HG02885 (cell line): ENCODE results near the gene CENPT.

Experiments
- ATAC-seq: cut with Tn5 transposase; IDR thresholded peaks from one replicate; pipeline ENCODE4 v1.9.1; 2021; ENCODE audit warnings: mild to moderate bottlenecking; ENCODE audit not compliant: unreplicated experiment, poor library complexity

Gene CENPT

DNA sequence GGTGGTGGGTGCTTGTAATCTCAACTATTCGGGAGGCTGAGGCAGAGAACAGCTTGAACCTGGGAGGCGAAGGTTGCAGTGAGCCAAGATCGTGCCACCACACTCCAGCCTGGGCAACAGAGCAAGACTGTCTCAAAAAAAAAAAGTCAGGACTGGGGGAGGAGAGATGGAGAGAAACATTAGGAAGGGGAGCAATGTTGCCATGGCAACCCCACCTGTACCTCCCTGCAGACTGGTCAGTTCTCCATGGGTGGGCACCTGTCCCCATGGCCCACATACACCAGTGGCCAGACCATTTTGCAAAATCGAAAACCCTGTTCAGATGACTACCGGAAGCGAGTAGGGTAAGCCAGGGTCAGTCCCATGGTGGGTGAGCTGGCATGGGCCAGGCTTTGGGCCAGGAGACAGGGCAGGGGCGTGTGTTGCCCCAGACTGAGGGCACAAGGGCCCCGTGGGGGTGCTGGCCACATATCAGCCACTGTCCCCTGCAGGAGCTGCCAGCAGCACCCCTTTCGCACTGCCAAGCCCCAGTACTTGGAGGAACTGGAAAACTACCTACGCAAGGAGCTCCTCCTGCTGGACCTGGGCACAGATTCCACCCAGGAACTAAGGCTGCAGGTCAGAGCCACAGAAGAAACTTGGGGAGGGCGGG is 26.8 kb downstream of the CENPT start:
- ATAC-seq, result no peak

DNA sequence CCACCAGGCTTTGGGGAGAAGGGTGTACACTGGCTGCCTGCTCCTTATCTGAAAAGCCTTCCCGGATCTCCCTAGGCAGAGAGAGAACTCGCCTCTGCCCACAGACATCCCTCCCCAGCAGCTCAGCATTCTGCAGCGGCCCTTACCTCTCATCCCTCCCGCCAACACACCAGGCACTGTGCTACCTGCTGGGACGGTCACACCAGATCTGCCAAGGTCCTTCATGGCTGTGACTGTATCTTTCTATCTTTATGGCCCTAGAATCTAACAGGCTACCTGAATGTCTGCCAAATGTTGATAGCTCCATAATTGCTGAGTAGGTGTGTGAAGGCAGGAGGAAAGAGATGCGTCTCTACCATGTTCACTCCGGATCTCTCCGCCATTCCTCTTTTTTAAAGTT is 32.9 kb downstream of the CENPT start:
- ATAC-seq, result no peak

DNA sequence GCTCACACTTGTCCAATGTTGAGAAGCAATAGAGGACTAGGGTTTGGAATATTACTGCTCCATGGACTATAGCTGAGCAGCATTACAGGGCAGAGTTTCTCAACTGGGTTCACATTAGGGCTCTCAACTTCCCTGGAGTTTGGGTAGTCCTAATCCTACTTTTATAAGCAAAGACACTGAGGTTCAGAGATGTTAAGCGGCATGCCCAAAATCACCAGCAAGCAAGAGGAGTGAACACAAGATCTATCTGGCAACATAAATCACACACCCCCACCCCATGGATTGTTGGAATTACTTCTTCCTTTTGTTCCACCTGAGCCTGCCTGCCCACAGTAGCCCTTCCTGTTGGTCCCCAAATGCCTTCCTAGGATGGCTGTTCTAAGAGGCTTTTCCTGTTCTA is 35.6 kb downstream of the CENPT start:
- ATAC-seq, result no peak

DNA sequence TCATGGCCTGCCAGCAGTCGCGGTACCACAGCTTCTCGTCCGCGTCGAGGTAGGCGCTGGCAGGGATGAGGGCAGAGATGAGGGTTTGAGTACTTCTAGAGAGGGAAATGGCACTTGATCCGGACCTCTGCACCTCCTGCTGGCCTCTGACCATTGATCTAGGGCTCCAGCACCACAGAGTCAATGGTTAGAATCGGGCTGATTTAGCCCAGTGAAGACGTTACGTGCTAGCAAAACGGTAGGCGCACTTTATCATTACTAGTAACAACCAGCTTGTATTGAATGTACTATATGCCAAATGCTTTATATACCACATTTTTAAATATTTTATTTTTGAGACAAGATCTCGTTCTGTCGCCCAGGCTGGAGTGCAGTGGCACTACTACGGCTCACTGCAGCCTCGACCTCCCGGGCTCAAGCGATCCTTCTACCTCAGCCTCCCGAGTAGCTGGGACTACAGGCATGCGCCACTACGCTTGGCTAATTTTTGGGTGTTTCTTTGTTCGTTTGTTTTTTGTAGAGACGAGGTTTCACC is 40.3 kb downstream of the CENPT start:
- ATAC-seq, result peak; percentile 3

DNA sequence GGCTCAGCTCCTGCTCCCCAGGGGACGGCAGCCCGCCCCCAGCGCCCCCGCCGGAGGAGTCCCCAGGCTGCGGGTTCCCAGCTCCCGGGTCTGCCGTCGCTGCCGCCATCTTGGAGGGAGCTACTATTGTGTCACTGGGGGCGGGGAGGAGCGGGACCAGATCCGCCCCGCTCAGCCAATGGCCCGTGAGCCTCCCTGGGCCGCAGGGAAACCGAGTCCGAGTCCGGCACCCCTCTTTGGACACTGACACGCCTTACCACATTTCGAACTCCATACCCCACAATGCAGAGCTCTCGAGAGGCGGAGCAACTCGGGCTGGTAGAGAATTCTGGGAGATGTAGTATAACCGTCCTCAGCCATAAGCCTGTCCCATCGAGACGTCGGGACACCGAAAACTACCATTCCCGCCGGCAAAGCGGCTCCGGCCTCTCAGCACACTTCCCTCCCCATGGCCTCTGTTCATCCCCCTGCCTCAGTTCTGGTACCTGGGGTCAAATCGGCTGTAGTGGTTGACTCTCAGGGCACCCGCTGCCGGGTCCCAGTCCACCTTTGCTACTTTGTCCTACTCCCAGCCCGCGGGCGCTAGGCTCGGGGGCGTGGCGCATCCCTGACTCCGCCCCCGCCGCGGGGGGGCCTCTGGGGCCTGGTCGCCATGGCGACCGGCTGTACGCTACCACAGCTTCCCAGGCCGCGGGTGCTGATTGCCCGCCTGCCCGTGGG is 40.9 kb downstream of the CENPT start, which contains the start of the genes RANBP10 and TSNAXIP1:
TSS of gene RANBP10 (minus strand) at position 133 of the 720 bp plus-strand sequence. CDS start at position 109, 24 bp downstream.
TSS of gene TSNAXIP1 (plus strand) at position 462 of the 720 bp plus-strand sequence. CDS start 261 bp downstream, outside the sequence.
- ATAC-seq, result peak; percentile 92

DNA sequence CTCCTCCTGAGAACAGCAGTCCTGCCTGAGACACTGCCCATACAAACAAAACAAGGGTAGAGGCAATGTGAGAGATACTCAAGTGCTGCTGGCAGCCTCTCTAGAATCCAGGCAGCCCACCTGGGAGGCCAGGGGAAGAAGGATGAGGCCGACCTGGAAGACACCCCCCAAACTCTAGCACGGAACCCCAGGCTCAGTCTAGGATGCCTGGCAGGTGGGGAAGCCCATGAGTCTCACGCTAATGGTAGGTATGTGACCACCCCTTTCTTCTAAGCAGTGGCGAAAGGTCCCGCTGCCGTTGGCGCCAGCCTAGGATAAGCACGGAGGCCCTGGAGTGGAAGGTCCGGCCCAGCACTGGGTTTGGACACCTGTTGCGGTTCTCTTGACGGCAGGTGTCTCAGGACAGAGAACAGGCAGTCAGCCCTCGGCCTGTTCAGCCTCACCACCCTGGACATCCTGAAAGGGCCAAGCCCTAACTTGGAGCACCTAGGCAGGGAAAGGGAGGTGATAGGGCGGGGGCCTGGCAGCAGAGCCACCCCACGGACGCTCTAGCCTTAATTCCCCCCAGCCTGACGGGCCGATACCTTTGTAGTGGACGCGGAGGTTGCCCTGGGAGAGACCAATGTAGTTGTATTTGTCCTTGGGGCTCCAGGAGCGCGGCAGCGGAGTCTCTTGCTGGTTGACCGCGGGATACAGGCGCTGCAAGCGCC is 41.6 kb downstream of the CENPT start:
- ATAC-seq, result no peak

DNA sequence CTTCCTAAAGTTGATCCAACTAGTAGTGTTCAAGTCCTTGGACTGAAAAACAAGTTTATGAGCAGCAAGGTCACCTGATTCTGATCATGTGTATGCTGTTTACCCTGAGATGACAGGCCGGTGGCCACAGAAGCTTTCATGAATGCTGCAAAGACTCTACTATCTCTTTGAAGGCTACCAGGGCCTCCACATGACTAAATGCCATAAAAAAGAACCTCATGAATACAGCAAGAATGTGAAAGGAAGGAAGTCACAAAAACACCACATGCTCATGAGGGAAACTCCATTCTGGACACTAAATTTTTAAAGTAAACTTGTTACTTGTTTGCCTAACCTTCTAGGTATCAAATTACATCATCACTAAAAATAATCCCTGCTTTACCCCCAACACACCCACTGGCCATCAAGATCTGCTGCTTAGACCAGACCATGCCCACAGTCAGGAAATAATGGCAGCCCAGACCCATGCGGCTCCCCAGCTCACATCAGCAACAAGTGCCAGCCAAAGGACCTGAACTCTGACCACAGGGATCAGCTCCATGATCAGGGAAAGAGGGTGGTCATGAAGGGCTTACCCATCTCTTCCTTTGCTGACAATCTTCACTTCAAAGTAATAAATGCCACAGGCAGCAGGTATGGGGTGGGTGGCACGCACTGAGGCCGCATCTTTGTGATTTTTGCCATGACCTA is 42.5 kb downstream of the CENPT start:
- ATAC-seq, result no peak

DNA sequence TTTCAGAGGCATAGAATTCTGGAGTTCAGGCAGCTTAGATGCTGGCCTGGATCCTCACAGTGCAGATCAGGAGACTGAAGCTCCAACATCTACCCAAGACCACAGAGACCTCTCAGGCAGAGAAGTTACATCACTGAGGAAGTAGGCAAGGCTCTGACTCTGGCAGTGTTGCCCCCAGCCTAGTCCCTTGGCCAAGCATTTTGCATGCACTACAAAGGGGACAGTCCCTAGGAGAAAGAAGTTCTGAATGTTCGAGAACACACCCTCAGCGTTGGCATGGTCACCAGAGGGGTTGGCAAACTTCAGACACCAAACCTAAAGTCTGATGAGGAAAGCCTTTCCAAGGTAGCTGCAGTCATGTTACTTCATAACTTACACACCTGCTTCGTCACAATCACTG is 43.6 kb downstream of the CENPT start:
- no peak for ATAC-seq

DNA sequence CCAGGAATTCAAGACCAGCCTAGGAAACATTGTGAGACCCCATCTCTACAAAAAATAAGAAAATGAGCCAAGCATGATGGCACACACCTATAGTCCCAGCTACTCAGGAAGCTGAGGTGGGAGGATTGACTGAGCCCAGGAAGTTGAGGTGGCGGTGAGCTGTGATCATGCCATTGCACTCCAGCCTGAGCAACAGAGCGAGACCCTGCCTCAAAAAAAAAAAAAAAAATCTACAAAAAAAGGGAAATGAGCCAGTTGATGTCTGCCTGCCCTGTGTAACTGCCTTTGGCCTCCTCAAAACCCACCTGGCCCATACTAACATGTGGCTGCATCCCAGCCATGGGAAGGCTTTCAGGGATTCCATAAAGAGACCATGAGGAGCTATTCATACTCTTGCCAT is 45.6 kb downstream of the CENPT start:
- ATAC-seq, result no peak

DNA sequence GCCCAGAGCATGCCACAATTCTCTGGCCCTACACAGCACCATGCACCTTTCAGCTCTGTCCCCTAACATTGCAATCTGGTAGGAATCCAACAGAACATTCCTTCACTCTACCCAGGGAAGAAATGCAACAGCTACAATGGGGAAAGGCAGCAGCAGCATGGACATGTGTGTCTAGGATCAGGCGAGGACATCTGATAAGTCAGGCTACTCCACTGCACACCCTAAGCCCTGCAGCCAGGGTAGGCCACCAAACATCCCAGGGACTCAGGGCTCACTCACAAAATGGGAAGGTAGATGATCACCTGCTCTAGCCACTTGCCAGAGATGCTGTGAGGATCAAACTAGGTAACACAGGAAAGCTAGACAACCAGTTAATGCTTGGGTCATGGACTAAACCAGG is 46.3 kb downstream of the CENPT start:
- no peak for ATAC-seq

DNA sequence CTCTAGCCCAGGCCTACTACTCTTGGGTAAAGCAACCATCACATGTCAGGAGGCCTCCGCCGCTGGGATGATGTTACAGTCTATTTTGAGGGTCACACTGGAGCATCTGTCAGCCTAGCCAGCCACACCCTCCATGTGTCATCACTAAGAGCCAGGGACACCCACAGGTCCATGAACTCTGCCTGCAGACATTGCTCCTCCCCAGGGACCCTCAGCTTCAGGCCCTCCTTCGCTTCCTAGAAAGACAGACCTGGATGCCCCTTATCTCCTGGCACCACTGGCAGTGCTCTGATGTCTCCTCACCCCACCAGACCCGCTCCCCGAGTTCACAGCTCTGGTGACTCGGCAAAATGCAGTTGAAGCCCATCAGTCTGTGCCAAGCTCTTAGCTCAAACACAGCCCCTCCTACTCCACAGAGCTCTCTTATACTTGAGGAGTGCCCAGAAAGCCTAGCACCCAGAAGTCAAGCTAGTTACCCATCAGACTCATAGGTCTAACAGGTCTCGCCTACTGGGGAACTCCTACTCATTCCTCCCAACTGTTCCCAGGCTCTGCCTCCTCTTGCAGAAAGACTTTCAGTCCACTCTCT is 47.1 kb downstream of the CENPT start:
- no peak for ATAC-seq

DNA sequence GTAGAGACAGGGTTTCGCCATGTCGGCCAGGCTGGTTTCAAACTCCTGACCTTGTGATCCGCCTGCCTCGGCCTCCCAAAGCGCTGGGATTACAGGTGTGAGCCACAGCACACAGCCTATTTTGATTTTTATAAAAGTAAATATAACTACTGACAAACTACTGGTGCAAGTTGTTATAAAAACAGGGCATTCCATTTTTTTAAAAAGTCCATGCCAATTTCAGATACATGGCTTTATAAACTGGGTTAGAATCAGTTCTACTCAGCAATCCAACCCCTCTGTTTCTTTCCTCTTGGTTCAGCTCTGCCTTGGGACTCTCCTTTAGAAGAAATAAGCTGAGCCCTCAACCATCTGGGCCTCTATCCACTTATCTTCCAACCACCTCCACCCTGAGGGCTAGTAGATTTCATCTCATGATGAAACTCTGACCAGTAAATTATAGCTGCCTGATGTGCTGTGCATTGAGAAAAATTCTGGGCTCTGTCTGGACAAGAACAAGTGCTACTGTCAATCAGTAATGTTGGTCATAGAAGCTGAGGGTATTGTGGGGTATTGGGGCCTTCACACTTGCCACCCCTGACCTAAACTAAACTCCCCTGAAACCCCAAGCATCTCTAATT is 51.3 kb downstream of the CENPT start:
- ATAC-seq, result no peak

DNA sequence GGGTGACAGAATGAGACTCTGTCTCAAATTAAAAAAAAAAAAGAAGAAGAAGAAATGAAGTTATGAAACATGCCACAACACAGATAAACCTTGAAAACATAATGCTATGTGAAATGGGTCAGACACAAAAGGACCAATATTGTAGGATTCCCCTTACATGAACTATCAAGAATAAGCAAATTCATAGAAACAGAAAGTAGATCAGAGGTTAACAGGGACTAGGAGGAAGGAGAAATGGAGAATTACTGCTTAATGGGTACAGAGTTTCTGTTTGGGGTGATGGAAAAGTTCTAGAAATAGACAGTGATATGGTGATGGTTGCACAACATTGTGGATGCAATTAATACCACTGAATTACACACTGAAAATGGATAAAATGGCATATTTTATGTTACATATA is 57.4 kb downstream of the CENPT start:
- no peak for ATAC-seq

DNA sequence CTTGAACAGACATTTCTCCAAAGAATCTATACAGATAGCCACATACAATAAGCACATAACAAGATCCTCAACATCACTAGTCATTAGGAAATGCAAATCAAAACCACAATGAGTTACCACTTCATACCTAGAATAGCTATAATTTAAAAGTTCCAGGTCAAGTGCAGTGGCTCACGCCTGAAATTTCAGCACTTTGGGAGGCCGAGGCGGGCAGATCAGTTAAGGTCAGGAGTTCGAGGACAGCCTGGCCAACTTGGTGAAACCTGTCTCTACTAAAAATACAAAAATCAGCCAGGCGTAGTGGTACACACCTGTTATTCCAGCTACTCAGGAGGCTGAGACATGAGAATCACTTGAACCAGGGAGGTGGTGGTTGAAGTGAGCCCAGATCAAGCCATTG is 61.0 kb downstream of the CENPT start:
- no peak for ATAC-seq

DNA sequence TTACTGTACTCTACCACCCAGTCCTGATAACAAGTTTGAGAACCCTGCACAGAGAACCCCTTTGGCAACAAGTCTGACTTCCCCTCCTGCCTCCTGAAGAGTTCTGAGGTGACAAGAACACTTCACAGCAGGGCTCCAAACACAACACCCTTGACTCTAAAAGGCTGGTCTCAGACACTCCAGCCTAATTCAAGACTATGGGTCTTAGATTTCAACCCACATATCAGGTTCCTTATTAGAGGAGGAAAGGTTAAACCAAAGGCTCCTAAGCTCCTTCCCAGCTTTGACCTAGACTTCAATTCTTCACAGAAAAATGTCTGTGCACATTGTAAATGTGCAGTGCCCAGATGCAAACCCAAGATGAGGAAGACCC is 64.2 kb downstream of the CENPT start:
- no peak for ATAC-seq

DNA sequence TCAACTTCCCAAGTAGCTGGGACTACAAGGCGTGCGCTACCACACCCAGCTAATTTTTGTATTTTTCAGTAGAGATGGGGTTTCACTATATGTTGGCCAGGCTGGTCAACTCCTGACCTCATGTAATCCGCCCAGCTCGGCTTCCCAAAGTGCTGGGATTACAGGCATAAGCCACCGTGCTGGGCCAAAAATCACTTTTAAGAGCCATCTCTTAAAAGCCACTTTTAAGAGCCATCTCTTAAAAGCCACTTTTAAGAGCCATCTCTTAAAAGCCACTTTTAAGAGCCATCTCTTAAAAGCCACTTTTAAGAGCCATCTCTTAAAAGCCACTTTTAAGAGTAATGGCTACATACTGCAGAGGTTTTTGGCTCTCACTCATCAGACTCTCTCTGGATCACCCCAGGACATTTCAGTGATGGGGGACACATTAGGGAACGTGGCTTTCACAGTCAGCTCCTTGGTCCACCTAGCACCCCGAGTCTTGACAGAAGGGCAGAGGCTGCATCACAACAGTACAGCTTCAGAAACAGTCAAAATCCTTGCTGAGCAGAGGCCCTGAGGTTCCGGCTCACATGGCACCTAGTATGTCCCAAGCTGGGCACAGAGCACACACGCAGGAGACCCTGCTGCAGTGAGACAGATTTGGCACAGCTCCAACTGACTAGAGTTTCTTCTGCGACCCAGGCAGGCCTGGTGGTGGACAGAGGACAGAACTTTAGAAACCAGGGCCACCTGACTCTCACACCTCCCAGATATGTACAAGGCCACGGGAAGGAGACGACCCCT is 64.7 kb downstream of the CENPT start:
- no peak for ATAC-seq

DNA sequence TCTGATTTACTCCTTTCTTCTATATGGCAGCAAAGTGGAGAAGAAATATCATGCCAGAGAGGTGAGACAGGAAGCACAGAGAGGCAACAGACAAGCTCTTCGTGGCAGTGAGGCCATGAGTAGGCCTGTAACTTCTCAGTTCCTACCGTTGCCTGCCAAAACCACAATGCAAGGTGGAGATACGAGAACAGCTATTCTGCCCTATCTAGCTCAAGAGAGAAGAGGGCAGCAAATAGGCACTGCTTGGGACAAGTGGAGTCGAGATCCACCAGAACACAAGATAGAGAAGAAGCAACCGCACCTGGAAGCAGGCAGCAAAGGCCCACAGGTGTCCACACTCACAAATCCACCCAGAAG is 66.0 kb downstream of the CENPT start:
- ATAC-seq, result no peak

DNA sequence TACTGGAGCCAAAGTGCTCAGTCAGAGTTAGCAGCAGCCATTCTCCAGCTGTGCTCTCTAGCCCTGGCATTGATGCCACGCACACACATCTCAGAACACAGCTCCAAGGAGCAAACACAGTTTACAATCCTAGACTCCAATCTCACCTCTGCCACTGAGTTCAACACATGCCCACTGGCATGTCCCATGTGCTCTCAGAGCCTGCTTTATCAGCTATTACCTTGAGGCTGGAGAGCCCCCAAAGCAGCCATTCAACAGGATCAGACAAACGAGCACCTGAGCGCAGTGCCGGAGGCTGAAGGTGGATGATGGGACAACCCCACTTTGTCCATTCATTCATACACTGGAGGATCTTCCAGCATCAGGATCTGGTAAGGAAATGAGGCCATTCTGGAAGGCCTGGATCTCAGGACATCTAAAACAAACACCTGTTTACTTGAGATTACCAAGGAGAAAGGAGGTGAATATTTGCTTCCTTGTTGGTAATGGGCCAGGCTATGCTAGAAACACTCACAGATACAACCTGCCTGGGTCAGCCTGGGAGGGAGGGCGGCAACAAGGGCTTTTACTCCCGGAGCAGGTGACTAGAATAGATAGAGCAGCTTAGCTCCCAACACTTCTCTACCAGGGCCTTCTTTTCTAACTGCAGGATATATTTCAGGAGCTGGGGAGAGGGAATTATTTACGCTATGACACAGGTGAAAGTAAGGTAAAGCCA is 66.5 kb downstream of the CENPT start:
- ATAC-seq, result no peak
